CD4-positive, alpha-beta T cell treated with Interleukin-1 beta for 1 hour (primary cell): ENCODE measurements around the gene POU6F2.
"Not testable (repeated sequence)": the region's sequence is repeated elsewhere in the genome, so short reads cannot be mapped to it uniquely, and the experiment has no call there.

ENCODE experiments used
- DNase-seq, 2 donors: peaks; one replicate each; pipeline ENCODE4 v3.0.0-alpha.2; 2020 to 2022

POU6F2 gene

GRCh38 chr7:39312254-39312989, 334.7 kb downstream of the POU6F2 start:
- DNase-seq, result no peak

GRCh38 chr7:39313376-39313775, 335.7 kb downstream of the POU6F2 start:
- DNase-seq, result no peak

- no peak for DNase-seq
These were observed 336.3 kb downstream of the POU6F2 start for GRCh38 chr7:39313974-39314373.

- no peak for DNase-seq
These were observed 339.4 kb downstream of the POU6F2 start for GRCh38 chr7:39317107-39317506.

- DNase-seq, result no peak
These were observed 340.2 kb downstream of the POU6F2 start for GRCh38 chr7:39317896-39318295.

- no peak for DNase-seq
These were observed 343.5 kb downstream of the POU6F2 start for GRCh38 chr7:39321245-39321644.

- no peak for DNase-seq
These were observed 344.3 kb downstream of the POU6F2 start for GRCh38 chr7:39321909-39322498.

GRCh38 chr7:39324139-39324760, 346.5 kb downstream of the POU6F2 start:
- no peak for DNase-seq

GRCh38 chr7:39331607-39332006, 353.9 kb downstream of the POU6F2 start:
- DNase-seq, result not testable (repeated sequence)

GRCh38 chr7:39332142-39332541, 354.4 kb downstream of the POU6F2 start:
- DNase-seq, result no peak

- no peak for DNase-seq
These were observed 356.0 kb downstream of the POU6F2 start for GRCh38 chr7:39333701-39334100.

- DNase-seq, result no peak
These were observed 358.7 kb downstream of the POU6F2 start for GRCh38 chr7:39336442-39336841.

GRCh38 chr7:39338716-39339115, 361.0 kb downstream of the POU6F2 start:
- DNase-seq, result no peak

GRCh38 chr7:39339591-39339990, 361.9 kb downstream of the POU6F2 start:
- no peak for DNase-seq

GRCh38 chr7:39341083-39341482, 363.4 kb downstream of the POU6F2 start:
- DNase-seq, result no peak

GRCh38 chr7:39342763-39343162, 365.1 kb downstream of the POU6F2 start:
- DNase-seq, result no peak

- DNase-seq, result no peak
These were observed 371.9 kb downstream of the POU6F2 start for GRCh38 chr7:39349452-39350123.

GRCh38 chr7:39353615-39354376, 376.1 kb downstream of the POU6F2 start:
- DNase-seq, result no peak

GRCh38 chr7:39355664-39356063, 378.0 kb downstream of the POU6F2 start:
- DNase-seq, result no peak

- DNase-seq, result no peak
These were observed 378.6 kb downstream of the POU6F2 start for GRCh38 chr7:39356172-39356925.

GRCh38 chr7:39357648-39358047, 379.9 kb downstream of the POU6F2 start:
- no peak for DNase-seq

- no peak for DNase-seq
These were observed 382.3 kb downstream of the POU6F2 start for GRCh38 chr7:39360038-39360437.
